Non-pigmented ciliary epithelial cell (primary cell): ENCODE results near the gene EFNA1.
"Not testable (repeated sequence)": the region's sequence is repeated elsewhere in the genome, so short reads cannot be mapped to it uniquely, and the experiment has no call there.

ENCODE experiments used
- DNase-seq: peaks from one replicate; pipeline ENCODE4 v3.0.0-alpha.2; 2010; ENCODE audit warnings: low read depth

The EFNA1 gene

GRCh38 chr1:155092641-155093040, 35.0 kb upstream of the EFNA1 start:
- DNase-seq = no peak

GRCh38 chr1:155093911-155094621, 33.6 kb upstream of the EFNA1 start:
- no peak for DNase-seq

- no peak for DNase-seq
Observed at GRCh38 chr1:155094622-155094948, 33.1 kb upstream of the EFNA1 start.

- DNase-seq = no peak
Observed at GRCh38 chr1:155099331-155099730, 28.3 kb upstream of the EFNA1 start.

- DNase-seq = no peak
Observed at GRCh38 chr1:155103325-155103724, 24.4 kb upstream of the EFNA1 start.

- no peak for DNase-seq
Observed at GRCh38 chr1:155104605-155105534, 22.8 kb upstream of the EFNA1 start.

- no peak for DNase-seq
Observed at GRCh38 chr1:155105604-155106011, 22.1 kb upstream of the EFNA1 start.

GRCh38 chr1:155106862-155107261, 20.8 kb upstream of the EFNA1 start:
- DNase-seq = no peak

- DNase-seq = no peak
Observed at GRCh38 chr1:155107309-155108264, 20.1 kb upstream of the EFNA1 start.

GRCh38 chr1:155108296-155108695, 19.4 kb upstream of the EFNA1 start:
- no peak for DNase-seq

- DNase-seq = no peak
Observed at GRCh38 chr1:155110381-155110780, 17.3 kb upstream of the EFNA1 start.

- no peak for DNase-seq
Observed at GRCh38 chr1:155110826-155111225, 16.9 kb upstream of the EFNA1 start.

GRCh38 chr1:155113450-155113980, 14.2 kb upstream of the EFNA1 start:
- DNase-seq = no peak

GRCh38 chr1:155116113-155116764, 11.4 kb upstream of the EFNA1 start:
- DNase-seq = no peak

GRCh38 chr1:155117610-155118009, 10.1 kb upstream of the EFNA1 start:
- no peak for DNase-seq

- not testable (repeated sequence) for DNase-seq
Observed at GRCh38 chr1:155118090-155118489, 9.6 kb upstream of the EFNA1 start.

- no peak for DNase-seq
Observed at GRCh38 chr1:155120253-155120652, 7.4 kb upstream of the EFNA1 start.

GRCh38 chr1:155121249-155121648, 6.4 kb upstream of the EFNA1 start:
- DNase-seq = no peak

- no peak for DNase-seq
Observed at GRCh38 chr1:155122308-155122707, 5.4 kb upstream of the EFNA1 start.

- DNase-seq = no peak
Observed at GRCh38 chr1:155123801-155124200, 3.9 kb upstream of the EFNA1 start.
